ENCODE results near the gene ADCY2. TPM values are rescaled to one million over a fixed set of nuclear protein-coding genes. Genes with fewer than 3 reads are reported as not detected.

The ADCY2 gene
- total RNA-seq, 1 donor from 2014 or later, result 4.5 TPM

DNA sequence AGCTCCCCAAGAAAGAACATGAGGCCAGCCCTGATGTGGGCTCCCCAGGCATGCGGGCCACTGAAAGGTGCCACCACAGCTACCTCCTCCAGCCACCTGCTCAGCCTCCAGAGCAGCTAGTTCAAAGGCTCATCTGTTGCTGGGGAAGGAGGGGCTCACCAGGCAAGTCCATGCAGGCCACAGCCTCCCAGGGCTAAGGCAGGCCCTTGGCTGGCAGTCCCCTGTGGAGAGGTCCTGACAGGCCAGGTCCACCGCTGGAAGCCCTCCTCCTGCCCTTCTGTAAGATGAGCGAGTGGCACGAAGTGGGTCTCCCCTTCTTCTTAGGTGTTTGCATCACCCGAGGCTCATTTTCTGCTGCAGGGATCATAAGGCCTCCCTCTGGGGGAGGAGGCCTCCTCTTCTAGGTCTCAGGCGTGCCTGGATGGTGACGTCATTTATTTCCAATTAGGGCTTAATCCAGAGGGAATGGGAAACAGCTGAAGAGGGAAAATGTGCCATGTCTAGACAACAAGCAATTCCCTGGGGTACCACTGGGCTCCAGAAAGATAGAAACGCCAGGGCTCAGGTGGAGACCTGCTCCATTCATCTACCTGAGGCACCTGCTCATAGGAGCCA, 363.4 kb downstream of the ADCY2 start:
- Mint-ChIP-seq H3K27ac (no peak overlapping the region), H3K27me3 (peaks cover 11% of the 10 kb centered on the region), H3K4me1 (ENCODE audit: low read depth) (peaks cover 1% of the 10 kb centered on the region), H3K36me3 (ENCODE audit: insufficient read depth) (no peaks in the 10 kb centered on the region), H3K9me3 (ENCODE audit: low read depth) (peaks cover 4% of the 10 kb centered on the region), H3K4me3 (ENCODE audit: low read depth) (no peak overlapping the region)
- DNase-seq (ENCODE audit: low spot score, unreplicated experiment), result no peak
- TF ChIP-seq, protein P1, sequence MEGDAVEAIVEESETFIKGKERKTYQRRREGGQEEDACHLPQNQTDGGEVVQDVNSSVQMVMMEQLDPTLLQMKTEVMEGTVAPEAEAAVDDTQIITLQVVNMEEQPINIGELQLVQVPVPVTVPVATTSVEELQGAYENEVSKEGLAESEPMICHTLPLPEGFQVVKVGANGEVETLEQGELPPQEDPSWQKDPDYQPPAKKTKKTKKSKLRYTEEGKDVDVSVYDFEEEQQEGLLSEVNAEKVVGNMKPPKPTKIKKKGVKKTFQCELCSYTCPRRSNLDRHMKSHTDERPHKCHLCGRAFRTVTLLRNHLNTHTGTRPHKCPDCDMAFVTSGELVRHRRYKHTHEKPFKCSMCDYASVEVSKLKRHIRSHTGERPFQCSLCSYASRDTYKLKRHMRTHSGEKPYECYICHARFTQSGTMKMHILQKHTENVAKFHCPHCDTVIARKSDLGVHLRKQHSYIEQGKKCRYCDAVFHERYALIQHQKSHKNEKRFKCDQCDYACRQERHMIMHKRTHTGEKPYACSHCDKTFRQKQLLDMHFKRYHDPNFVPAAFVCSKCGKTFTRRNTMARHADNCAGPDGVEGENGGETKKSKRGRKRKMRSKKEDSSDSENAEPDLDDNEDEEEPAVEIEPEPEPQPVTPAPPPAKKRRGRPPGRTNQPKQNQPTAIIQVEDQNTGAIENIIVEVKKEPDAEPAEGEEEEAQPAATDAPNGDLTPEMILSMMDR (IDR thresholded peaks at IDR 0.05; ENCODE audit: unreplicated experiment), result no peak

DNA sequence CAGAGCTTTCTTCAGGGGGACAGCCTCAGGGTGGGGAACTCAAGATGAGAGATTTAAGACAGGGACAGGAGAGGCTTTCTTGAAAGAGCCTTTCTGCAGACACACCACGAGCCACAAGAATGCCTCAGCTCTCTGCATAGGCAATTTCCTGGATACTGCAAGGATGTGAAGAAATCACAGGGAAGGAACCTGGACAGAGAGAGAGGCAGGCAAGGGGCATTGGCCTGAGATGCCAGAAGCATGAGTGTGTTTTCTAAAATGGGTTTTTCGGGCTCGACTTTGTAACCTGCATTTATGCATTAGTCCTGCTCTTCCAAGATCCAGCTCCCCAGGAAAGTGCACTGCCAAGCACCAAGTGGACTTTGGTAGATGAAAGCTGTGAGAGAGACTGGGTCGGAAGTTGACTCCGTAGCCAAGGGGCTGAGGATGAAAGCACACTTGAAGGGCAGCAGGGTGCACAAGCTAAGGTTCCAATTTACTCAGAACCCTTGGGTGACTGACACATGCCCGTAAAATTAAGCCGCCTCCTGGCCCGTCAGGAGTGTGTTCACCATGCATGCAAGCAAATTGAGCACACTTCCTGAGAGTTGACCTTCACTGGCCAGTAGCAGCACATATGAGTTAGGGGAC, 364.1 kb downstream of the ADCY2 start:
- TF ChIP-seq, protein P1 (IDR thresholded peaks at IDR 0.05; ENCODE audit: unreplicated experiment), result no peak
- DNase-seq (ENCODE audit: low spot score, unreplicated experiment), result no peak
- peaks cover 8% of the 10 kb centered on the region for H3K27me3 Mint-ChIP-seq
- peaks cover 2% of the 10 kb centered on the region for H3K36me3 Mint-ChIP-seq (ENCODE audit: insufficient read depth)
- no peak overlapping the region for H3K4me3 Mint-ChIP-seq (ENCODE audit: low read depth)
- no peak overlapping the region for H3K27ac Mint-ChIP-seq
- peaks cover 5% of the 10 kb centered on the region for H3K4me1 Mint-ChIP-seq (ENCODE audit: low read depth)
- peaks cover 8% of the 10 kb centered on the region for H3K9me3 Mint-ChIP-seq (ENCODE audit: low read depth)

DNA sequence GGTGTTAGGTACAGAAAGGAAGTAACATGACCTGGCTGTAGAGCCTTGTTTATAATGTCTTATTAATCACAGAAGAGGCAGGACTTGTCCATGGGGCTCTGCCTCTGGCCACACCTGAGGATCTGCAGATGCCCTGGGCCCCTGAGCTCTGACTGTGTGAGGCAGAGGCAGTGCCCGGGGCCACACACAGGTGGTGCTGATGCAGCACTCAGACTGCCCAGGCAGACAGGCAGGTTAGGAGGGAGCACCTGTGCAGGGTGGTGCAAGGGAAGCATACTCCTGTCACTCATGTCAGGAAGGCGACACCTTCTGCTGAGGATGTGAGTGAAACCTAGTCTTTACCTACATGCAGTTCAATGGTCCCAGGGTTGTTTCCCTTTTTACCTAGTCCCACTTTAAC, 366.3 kb downstream of the ADCY2 start:
- H3K27me3 Mint-ChIP-seq, result peaks cover 6% of the 10 kb centered on the region
- TF ChIP-seq, protein P1 (IDR thresholded peaks at IDR 0.05; ENCODE audit: unreplicated experiment), result no peak
- H3K27ac Mint-ChIP-seq, result no peak overlapping the region
- H3K36me3 Mint-ChIP-seq (ENCODE audit: insufficient read depth), result peaks cover 6% of the 10 kb centered on the region
- H3K9me3 Mint-ChIP-seq (ENCODE audit: low read depth), result peaks cover 25% of the 10 kb centered on the region
- no peak overlapping the region for H3K4me3 Mint-ChIP-seq (ENCODE audit: low read depth)
- peaks cover 16% of the 10 kb centered on the region for H3K4me1 Mint-ChIP-seq (ENCODE audit: low read depth)
- no peak for DNase-seq (ENCODE audit: low spot score, unreplicated experiment)

DNA sequence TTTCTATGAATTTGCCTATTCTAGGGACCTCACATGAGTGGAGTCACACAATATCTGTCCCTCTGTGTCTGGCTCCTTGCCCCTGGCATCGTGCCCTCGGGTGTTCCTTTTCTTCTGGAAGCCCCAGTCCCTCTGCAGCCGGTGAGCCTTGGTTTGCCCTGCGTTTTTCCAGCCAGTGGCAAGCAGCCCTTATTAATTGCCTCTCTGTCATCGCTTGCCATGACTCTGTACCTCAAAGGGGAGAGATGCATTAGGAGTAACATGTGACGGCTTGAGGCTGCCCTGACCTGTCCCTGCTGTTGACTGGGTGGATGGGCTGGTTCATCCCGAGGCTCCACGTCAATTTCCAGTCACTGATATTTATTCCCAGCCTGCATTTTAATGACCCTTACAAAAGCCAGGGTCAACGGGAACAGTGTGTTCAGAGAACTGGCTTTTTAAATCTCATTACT, 367.7 kb downstream of the ADCY2 start:
- H3K27ac Mint-ChIP-seq, result no peak overlapping the region
- peaks cover 16% of the 10 kb centered on the region for H3K4me1 Mint-ChIP-seq (ENCODE audit: low read depth)
- TF ChIP-seq, protein P1 (IDR thresholded peaks at IDR 0.05; ENCODE audit: unreplicated experiment), result no peak
- H3K4me3 Mint-ChIP-seq (ENCODE audit: low read depth), result no peak overlapping the region
- peaks cover 3% of the 10 kb centered on the region for H3K27me3 Mint-ChIP-seq
- peaks cover 6% of the 10 kb centered on the region for H3K36me3 Mint-ChIP-seq (ENCODE audit: insufficient read depth)
- H3K9me3 Mint-ChIP-seq (ENCODE audit: low read depth), result peaks cover 25% of the 10 kb centered on the region
- DNase-seq (ENCODE audit: low spot score, unreplicated experiment), result no peak

DNA sequence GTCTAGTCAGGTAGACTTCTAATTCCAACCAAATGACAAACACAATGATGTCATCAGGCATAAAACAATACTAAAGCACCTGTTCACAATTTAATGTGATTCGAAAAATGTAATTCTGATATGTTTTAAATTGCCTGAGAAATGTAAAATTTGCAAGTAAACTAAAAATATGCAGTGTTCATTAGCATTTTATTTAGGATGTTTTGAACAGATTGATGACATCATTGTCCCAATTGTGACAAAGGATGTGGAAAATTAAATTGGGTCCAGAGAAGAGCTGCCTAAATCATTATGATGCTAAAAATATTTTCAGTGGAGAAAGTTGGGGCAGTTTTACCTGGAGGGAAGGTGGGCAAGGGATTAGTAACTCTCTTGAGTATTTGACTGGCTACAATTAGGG, 368.5 kb downstream of the ADCY2 start:
- no peak for DNase-seq (ENCODE audit: low spot score, unreplicated experiment)
- peaks cover 3% of the 10 kb centered on the region for H3K27me3 Mint-ChIP-seq
- H3K4me1 Mint-ChIP-seq (ENCODE audit: low read depth), result peaks cover 16% of the 10 kb centered on the region
- H3K4me3 Mint-ChIP-seq (ENCODE audit: low read depth), result no peak overlapping the region
- TF ChIP-seq, protein P1 (IDR thresholded peaks at IDR 0.05; ENCODE audit: unreplicated experiment), result no peak
- peaks cover 6% of the 10 kb centered on the region for H3K36me3 Mint-ChIP-seq (ENCODE audit: insufficient read depth)
- H3K9me3 Mint-ChIP-seq (ENCODE audit: low read depth), result peaks cover 25% of the 10 kb centered on the region
- no peak overlapping the region for H3K27ac Mint-ChIP-seq
